Endothelial cell (in vitro differentiated cells): ENCODE data around the gene FARSA. TPM values are rescaled to one million over a fixed set of nuclear protein-coding genes. Genes with fewer than 3 reads are reported as not detected.

Source experiments
- DNase-seq: peaks from one replicate; pipeline ENCODE4 v3.0.0; 2021; ENCODE audit warnings: low spot score
- H3K27ac Mint-ChIP-seq: one replicate; pipeline ENCODE4 v1.8.0; 2021; ENCODE audit warnings: mixed read lengths, inconsistent platforms; ENCODE audit not compliant: unreplicated experiment
- H3K27me3 Mint-ChIP-seq: one replicate; pipeline ENCODE4 v1.8.0; 2021; ENCODE audit warnings: mild to moderate bottlenecking, moderate library complexity, mixed read lengths, inconsistent platforms; ENCODE audit not compliant: unreplicated experiment
- H3K36me3 Mint-ChIP-seq: one replicate; pipeline ENCODE4 v1.8.0; 2021; ENCODE audit warnings: mild to moderate bottlenecking, low read depth, mixed read lengths, inconsistent platforms; ENCODE audit not compliant: unreplicated experiment
- H3K4me1 Mint-ChIP-seq: one replicate; pipeline ENCODE4 v1.8.0; 2021; ENCODE audit warnings: mild to moderate bottlenecking, mixed read lengths, inconsistent platforms; ENCODE audit not compliant: unreplicated experiment
- H3K4me3 Mint-ChIP-seq: one replicate; pipeline ENCODE4 v1.8.0; 2021; ENCODE audit warnings: mild to moderate bottlenecking, mixed read lengths, inconsistent platforms; ENCODE audit not compliant: unreplicated experiment
- H3K9me3 Mint-ChIP-seq: one replicate; pipeline ENCODE4 v1.8.0; 2021; ENCODE audit warnings: mixed read lengths, inconsistent platforms; ENCODE audit not compliant: unreplicated experiment
- total RNA-seq: library from RNA; stranded (reverse); fragmentation: NEBNext Ultra II Directional; extraction: Animal tissue kit (Norgen Biotek cat#: 25700); gene quantifications from one replicate; pipeline ENCODE4 v1.2.1, GENCODE V29; 2021; ENCODE audit not compliant: unreplicated experiment
- TF ChIP-seq, protein P1 (sequence below): fragments of 200-600 bp; sonication (generic); IDR thresholded peaks from one replicate; pipeline ENCODE4 v1.5.0; 2021; ENCODE audit warnings: antibody characterized with exemption; ENCODE audit not compliant: unreplicated experiment

Gene FARSA
- total RNA-seq, 1 donor from 2014 or later: 45.8 TPM

GRCh38 chr19:12882589-12882988 lies 50.9 kb downstream of the FARSA start:
- Mint-ChIP-seq H3K4me3 (peak overlapping the region; percentile 63), H3K9me3 (no peaks in the 10 kb centered on the region), H3K36me3 (peaks cover 6% of the 10 kb centered on the region), H3K27me3 (peaks cover 11% of the 10 kb centered on the region), H3K4me1 (peaks cover 6% of the 10 kb centered on the region), H3K27ac (no peak overlapping the region)
- TF ChIP-seq, protein P1, sequence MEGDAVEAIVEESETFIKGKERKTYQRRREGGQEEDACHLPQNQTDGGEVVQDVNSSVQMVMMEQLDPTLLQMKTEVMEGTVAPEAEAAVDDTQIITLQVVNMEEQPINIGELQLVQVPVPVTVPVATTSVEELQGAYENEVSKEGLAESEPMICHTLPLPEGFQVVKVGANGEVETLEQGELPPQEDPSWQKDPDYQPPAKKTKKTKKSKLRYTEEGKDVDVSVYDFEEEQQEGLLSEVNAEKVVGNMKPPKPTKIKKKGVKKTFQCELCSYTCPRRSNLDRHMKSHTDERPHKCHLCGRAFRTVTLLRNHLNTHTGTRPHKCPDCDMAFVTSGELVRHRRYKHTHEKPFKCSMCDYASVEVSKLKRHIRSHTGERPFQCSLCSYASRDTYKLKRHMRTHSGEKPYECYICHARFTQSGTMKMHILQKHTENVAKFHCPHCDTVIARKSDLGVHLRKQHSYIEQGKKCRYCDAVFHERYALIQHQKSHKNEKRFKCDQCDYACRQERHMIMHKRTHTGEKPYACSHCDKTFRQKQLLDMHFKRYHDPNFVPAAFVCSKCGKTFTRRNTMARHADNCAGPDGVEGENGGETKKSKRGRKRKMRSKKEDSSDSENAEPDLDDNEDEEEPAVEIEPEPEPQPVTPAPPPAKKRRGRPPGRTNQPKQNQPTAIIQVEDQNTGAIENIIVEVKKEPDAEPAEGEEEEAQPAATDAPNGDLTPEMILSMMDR: no peak
- no peak for DNase-seq

DNA sequence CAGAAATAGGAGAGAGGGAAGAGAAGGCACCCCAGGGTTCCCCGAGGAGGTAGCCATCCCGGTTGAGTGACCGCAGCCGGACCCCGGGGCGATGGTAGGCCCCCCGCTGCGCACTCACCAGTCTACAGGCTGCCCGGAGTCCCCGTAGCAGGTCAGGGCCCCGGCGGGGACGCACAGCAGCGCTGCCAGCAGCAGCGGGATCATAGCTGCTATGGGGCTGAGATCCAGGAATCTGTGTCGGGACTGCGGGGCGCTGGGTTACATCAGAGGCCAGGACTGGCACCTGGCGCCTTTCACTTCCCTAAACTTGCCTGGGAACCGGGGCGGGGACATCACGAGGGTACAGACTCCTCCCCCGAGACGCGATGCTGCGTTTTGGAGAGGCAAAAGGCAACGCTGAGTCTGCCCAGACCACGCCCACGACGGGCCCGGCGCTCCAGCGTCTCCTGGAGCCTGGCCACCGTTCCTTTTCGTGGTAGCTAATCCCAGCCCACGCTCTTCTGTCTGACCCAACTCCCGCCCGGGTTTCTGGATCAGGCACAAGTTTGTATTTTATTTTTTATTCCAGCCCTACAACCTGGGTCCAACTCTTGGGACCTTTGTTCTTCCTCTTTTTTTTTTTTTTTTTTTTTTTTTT lies 52.2 kb downstream of the FARSA start, which contains the start of gene DNASE2:
DNASE2 (minus strand) TSS at position 278 of the 637 bp plus-strand sequence; CDS start at position 204, 74 bp downstream.
- Mint-ChIP-seq H3K9me3 (no peaks in the 10 kb centered on the region), H3K27me3 (peaks cover 7% of the 10 kb centered on the region), H3K27ac (no peak within 1 kb of the TSS), H3K4me1 (peaks cover under 1% of the 10 kb centered on the region), H3K4me3 (peak within 1 kb of the TSS; percentile 88), H3K36me3 (peaks cover 3% of the 10 kb centered on the region)
- TF ChIP-seq, protein P1: no peak
- peak; percentile 70 for DNase-seq

DNA sequence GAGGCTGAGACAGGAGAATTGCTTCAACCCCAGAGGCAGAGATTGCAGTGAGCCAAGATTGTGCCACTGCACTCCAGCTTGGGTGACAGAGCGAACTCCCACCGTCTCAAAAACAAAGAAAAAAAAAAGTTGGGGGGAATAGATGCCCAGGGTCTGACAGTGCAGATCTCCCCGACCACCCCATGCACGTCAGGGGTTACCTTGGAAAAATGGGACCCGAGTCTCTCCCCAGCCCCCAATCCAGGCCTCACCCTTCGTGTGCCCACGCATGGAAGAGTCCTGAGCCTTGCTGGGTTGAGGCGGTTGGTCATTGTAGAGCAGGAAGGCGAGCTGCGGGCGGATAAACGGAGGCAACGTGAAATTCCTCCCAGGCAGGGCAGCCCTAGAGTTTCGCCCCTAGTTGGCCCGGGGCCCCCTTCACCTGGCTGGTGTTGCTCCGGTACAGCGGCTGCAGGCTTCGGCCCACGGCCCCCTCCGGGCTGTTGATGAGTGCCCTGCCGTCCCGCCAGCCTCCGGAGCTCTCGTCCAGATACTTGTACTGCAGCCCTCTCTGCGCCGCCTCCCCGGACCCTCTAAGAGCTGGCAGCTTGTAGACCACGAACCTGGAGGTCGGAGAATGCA lies 52.9 kb downstream of the FARSA start:
- DNase-seq: peak; percentile 37
- Mint-ChIP-seq H3K4me1 (no peaks in the 10 kb centered on the region), H3K27ac (no peak overlapping the region), H3K36me3 (peaks cover 3% of the 10 kb centered on the region), H3K27me3 (peaks cover 7% of the 10 kb centered on the region), H3K4me3 (peak overlapping the region; percentile 88), H3K9me3 (no peaks in the 10 kb centered on the region)
- TF ChIP-seq, protein P1: no peak

GRCh38 chr19:12875086-12875485 lies 58.4 kb downstream of the FARSA start:
- H3K36me3 Mint-ChIP-seq: peaks cover 12% of the 10 kb centered on the region
- no peak overlapping the region for H3K27ac Mint-ChIP-seq
- no peak overlapping the region for H3K4me3 Mint-ChIP-seq
- no peaks in the 10 kb centered on the region for H3K4me1 Mint-ChIP-seq
- no peaks in the 10 kb centered on the region for H3K9me3 Mint-ChIP-seq
- H3K27me3 Mint-ChIP-seq: peaks cover 3% of the 10 kb centered on the region
- TF ChIP-seq, protein P1: no peak
- no peak for DNase-seq
